T-helper 1 cell (primary cell): Measurements from ENCODE around the gene AP1G1.
"Not testable (repeated sequence)": the region's sequence is repeated elsewhere in the genome, so short reads cannot be mapped to it uniquely, and the experiment has no call there.

Experiments used
- DNase-seq, 5 donors: peaks; one replicate each; pipeline ENCODE4 v3.0.0-alpha.2; 2012 to 2020

AP1G1 gene

GRCh38 chr16:71807905-71808592 lies 585 bp downstream of the AP1G1 start:
- peak in 2 of 5 donors; percentile 7 to 32 for DNase-seq

GRCh38 chr16:71803305-71803690 lies 5.3 kb downstream of the AP1G1 start:
- no peak for DNase-seq

GRCh38 chr16:71796501-71797097 lies 12.0 kb downstream of the AP1G1 start:
- no peak for DNase-seq

- DNase-seq: no peak
These were observed 13.7 kb downstream of the AP1G1 start for GRCh38 chr16:71794943-71795342.

DNA sequence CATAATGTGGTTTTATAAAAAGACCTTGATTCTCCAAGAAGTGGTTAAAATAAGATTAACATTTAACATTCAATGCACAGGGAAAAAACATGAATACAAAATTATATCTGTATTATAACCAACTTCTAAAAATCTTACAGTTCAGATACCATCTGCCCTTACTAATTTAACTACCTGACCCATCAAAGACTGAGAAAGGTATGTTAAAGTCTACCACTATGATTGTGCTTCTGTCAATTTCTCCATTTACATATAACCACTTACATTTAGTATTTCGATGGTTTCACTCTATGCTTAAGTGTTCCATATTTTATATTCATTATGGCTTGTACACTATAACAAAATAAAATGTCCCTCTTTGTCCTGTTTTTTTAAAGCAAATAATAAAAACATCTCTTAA lies 14.6 kb downstream of the AP1G1 start:
- no peak for DNase-seq

GRCh38 chr16:71792176-71792575 lies 16.5 kb downstream of the AP1G1 start:
- no peak for DNase-seq

DNA sequence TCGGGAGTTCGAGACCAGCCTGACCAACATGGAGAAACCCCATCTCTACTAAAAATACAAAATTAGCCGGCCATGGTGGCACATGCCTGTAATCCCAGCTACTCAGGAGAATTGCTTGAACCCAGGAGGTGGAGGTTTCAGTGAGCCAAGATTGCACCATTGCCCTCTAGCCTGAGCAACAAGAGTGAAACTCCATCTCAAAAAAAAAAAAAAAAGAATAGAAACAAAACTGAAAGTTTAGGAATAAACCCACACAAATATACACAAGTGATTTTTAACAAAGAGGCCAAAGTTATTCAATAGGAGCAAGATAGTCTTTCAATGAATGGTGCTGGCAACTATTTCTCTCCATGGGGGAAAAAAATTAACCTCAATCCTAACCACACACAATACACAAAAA lies 18.3 kb downstream of the AP1G1 start:
- not testable (repeated sequence) for DNase-seq

DNA sequence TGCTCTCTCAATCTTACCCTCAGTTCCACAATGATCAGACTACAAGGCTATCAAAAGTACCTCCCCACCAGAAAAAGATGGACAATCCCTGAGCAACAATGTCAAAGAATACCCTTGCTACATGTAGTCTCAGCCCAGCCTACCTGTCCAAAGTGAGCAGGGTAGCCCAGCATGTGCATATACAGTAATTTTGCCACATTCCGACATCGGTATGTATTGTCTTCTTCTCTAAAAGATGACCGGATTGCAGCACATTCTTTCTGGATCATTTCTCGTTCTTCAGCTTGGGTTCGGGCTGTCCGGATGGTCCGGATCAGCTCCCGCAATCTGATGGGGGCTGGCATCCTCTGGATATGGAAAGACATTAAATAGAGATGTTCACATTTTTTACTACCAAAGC lies 19.5 kb downstream of the AP1G1 start:
- DNase-seq: no peak

- no peak for DNase-seq
These were observed 20.1 kb downstream of the AP1G1 start for GRCh38 chr16:71788578-71788977.

DNA sequence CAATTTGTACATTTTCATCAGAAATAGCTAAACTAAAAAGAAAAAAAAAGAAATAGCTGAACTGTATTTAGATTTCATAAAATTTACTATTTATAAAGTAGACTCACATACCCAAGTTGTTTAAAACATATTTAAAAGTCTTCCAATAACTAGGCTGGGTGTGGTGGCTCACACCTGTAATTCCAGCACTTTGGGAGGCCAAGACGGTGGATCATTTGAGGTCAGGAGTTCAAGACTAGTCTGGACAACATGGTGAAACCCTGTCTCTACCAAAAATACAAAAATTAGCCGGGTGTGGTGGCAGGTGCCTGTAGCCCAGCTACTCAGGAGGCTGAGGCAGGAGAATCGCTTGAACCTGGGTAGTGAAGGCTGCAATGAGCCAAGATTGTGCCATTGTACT lies 23.5 kb downstream of the AP1G1 start:
- DNase-seq: not testable (repeated sequence)

- no peak for DNase-seq
These were observed 24.5 kb downstream of the AP1G1 start for GRCh38 chr16:71784093-71784492.

DNA sequence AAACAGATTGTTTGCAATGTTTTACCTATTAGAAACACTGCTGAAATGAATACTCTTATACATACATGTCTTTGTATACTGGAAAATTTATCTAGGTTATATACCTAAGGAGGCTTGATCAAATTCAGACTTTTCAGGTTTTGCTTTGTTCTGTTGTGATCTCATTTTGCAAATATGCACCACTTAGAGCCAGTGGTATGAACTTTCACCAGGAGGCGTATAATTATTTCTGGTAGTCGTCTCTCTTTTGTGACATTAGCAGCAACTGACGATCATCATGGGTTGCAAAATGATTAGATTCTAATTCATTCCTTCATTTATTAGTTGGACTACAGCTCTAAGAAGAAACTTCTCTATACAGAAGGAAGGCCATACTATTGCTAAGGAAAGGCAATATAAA lies 26.9 kb downstream of the AP1G1 start:
- DNase-seq: no peak

- no peak for DNase-seq
These were observed 28.0 kb downstream of the AP1G1 start for GRCh38 chr16:71780521-71781089.

GRCh38 chr16:71778780-71779179 lies 29.9 kb downstream of the AP1G1 start:
- no peak for DNase-seq

- no peak for DNase-seq
These were observed 31.3 kb downstream of the AP1G1 start for GRCh38 chr16:71777329-71777728.

- no peak for DNase-seq
These were observed 32.7 kb downstream of the AP1G1 start for GRCh38 chr16:71775949-71776348.

- no peak for DNase-seq
These were observed 37.1 kb downstream of the AP1G1 start for GRCh38 chr16:71771571-71771970.

DNA sequence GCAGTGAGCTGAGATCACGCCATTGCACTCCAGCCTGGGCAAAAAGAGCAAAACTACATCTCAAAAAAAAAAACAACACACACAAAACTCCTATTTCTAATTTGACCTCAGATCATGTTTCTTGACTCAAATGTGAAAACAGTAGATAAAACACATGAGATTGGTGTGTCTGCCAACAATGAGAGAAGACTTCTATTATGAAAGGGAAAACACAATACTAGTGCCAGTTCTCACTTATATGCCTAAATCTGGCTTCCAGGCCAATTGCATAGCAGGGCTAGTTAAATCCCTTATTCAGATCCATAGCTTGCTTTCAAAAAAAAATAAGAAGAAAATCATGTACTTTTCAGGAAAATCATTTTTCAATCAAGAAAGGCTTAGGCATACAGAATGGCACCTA lies 39.4 kb downstream of the AP1G1 start:
- DNase-seq: no peak

DNA sequence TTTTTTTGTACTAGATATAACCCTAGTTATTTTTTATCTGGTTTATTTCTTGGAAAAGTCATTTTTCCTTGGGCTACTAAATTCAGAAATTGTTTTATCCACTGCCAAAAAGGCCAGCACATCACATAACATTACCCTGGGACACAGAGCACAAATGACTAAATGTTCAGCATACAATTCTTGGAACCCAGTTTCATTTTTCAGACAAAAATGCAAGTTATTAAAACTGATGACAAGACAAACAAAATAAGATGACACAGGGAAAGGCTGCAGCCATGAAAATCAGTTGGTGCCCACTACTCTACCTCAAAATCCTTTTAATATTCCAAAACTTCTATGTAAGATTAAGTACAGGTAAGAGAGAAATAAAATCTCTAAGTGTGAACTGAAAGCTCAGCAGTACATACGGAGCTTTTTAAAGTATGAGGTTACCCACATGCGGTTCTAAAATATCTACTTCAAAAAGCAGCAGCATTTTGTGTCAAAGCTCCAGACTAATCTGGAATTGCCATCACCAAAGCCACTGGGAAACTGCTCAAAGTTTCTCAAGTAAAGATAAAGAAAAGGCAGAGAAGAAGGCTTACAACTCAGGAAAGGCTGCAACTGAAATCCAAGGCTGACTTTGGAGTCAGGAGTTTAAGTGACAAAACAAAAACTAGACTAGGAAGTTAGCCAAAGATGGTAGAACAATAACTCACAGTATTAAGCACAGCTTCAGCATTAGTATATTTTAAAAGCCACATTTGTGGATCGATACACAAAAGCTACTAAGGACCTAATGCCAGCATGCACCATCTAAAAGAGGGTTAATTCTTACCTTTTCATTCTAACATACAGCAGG lies 41.4 kb downstream of the AP1G1 start:
- DNase-seq: no peak

DNA sequence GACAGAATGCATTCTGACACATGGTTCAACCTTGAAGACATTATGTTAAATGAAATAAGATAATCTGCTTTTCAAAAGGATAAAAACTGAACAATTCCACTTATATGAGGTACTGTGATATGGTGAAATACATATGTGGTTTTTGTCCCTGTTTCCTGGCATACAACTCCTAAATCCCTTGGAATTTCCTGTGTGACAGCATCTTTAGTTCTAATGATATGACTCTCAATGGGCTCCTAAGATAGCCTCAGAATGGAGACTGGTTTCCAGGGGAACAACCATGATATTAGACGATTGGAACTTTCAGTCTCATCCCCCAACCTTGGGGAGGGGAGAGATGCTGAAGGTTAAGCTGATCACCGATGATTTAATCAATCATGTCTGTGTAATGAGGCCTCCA lies 46.4 kb downstream of the AP1G1 start:
- DNase-seq: no peak

DNA sequence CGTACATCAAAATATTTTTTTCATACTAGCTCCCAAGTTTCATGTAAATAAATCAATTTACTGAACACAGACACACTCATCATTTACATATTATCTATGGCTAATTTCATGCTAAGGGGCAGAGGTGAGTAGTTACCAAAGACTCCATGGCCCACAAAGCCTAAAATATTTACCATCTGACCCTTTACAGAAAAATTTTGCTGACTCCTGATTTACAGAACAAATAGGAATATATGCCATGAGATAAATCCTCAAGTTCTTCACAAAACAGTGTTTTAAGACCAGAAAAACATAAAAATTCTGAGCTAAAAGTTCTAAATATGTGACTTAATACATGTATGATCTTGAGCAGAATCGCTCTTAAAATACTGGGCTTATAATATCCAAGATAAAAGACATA lies 47.5 kb downstream of the AP1G1 start:
- no peak for DNase-seq

DNA sequence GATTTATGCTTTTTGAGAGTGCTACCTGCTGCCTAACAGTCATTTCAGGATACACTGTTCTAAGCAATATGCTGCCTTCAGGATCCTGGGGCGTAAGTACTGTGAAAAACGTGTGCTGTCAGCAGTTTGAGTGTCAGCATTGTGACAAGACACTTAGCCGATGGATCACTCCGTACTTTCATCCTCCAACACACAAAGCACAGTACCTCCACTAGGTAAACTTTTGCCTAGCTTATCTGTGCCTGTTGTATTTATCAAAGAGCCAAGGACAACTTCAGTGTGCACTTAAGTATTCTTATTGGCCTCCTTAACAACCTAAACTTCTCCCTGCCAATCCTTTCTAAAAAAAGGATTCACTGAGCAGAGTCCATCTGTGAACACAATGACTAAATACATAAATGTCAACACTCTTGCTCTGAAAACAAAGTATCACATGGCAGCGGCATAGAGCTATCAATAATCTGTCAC lies 50.3 kb downstream of the AP1G1 start:
- DNase-seq: peak in 1 of 5 donors; percentile 20

GRCh38 chr16:71754652-71755051 lies 54.0 kb downstream of the AP1G1 start:
- DNase-seq: no peak
